Muscle of leg (tissue), 11 donors: ENCODE measurements around the gene OLFM1. TPM values are rescaled to one million over a fixed set of nuclear protein-coding genes. Genes with fewer than 3 reads are reported as not detected.
"Not testable (repeated sequence)": the region's sequence is repeated elsewhere in the genome, so short reads cannot be mapped to it uniquely, and the experiment has no call there.

Experiments used
- DNase-seq: peaks from one replicate; pipeline ENCODE4 v3.0.0; 2013
- H3K27ac ChIP-seq: one replicate; pipeline ENCODE4 v1.5.1; 2013; ENCODE audit warnings: mild to moderate bottlenecking, low read length, control low read depth
- H3K27me3 ChIP-seq: one replicate; pipeline ENCODE4 v1.6.1; 2013; ENCODE audit warnings: low read length; ENCODE audit not compliant: control insufficient read depth, insufficient read depth
- H3K36me3 ChIP-seq: one replicate; pipeline ENCODE4 v1.6.1; 2013; ENCODE audit warnings: low read length; ENCODE audit not compliant: control insufficient read depth, insufficient read depth
- H3K4me1 ChIP-seq: one replicate; pipeline ENCODE4 v1.6.1; 2013; ENCODE audit warnings: low read length; ENCODE audit not compliant: control insufficient read depth, insufficient read depth
- H3K4me3 ChIP-seq: one replicate; pipeline ENCODE4 v1.5.1; 2013; ENCODE audit warnings: low read length, control low read depth
- H3K9me3 ChIP-seq: replicated peaks from 2 replicates; pipeline ENCODE4 v1.6.1; 2013; ENCODE audit warnings: low read depth, low read length; ENCODE audit not compliant: control insufficient read depth
- WGBS: methylation state at CpG from one replicate; pipeline ENCODE4 v1.1.5; 2013; ENCODE audit warnings: missing lambda C conversion rate; ENCODE audit not compliant: insufficient coverage; 5-methylcytosine and 5-hydroxymethylcytosine counted together
- polyA plus RNA-seq, 8 donors: library from polyadenylated mRNA; unstranded; fragments of 120-200 nt; gene quantifications; one replicate each; pipeline versions ENCODE4 v1.2.1 to v1.2.3, GENCODE V29; 2013; ENCODE audit warnings: inconsistent platforms in 1 of 8, low replicate concordance in 1 of 8; ENCODE audit not compliant: insufficient read length in 8 of 8, insufficient read depth in 1 of 8
- total RNA-seq: library from RNA; stranded (reverse); fragments of 120-200 nt; gene quantifications from one replicate; pipeline ENCODE4 v1.2.4, GENCODE V29; 2013

Gene OLFM1
- total and polyA plus RNA-seq, 9 donors = 3.2 to 7.4 (median 4.7) TPM

GRCh38 chr9:135056541-135056940 is 30.9 kb upstream of the OLFM1 start:
- peaks cover 2% of the 10 kb centered on the region for H3K9me3 ChIP-seq
- no peak for DNase-seq
- no peak overlapping the region for H3K27ac ChIP-seq
- WGBS = no CpG with 5 or more reads among the region's 3 CpGs
- H3K27me3 ChIP-seq = peaks cover 16% of the 10 kb centered on the region
- H3K4me3 ChIP-seq = no peak overlapping the region
- no peaks in the 10 kb centered on the region for H3K4me1 ChIP-seq
- H3K36me3 ChIP-seq = no peaks in the 10 kb centered on the region

- Histone ChIP-seq H3K9me3 (no peaks in the 10 kb centered on the region), H3K27ac (no peak overlapping the region), H3K36me3 (no peaks in the 10 kb centered on the region), H3K4me1 (no peaks in the 10 kb centered on the region), H3K27me3 (peaks cover 17% of the 10 kb centered on the region), H3K4me3 (no peak overlapping the region)
- 55% methylated on average over 3 of the region's 5 CpGs for WGBS
- no peak for DNase-seq
Measured at GRCh38 chr9:135060461-135061116, 26.9 kb upstream of the OLFM1 start.

- H3K36me3 ChIP-seq = no peaks in the 10 kb centered on the region
- H3K27ac ChIP-seq = no peak overlapping the region
- H3K4me1 ChIP-seq = no peaks in the 10 kb centered on the region
- WGBS = 77% methylated on average over 12 of the region's 12 CpGs
- no peaks in the 10 kb centered on the region for H3K9me3 ChIP-seq
- H3K4me3 ChIP-seq = no peak overlapping the region
- DNase-seq = no peak
- peaks cover 17% of the 10 kb centered on the region for H3K27me3 ChIP-seq
Measured at GRCh38 chr9:135061441-135061840, 26.0 kb upstream of the OLFM1 start.

- no peaks in the 10 kb centered on the region for H3K4me1 ChIP-seq
- no peaks in the 10 kb centered on the region for H3K9me3 ChIP-seq
- H3K36me3 ChIP-seq = no peaks in the 10 kb centered on the region
- H3K4me3 ChIP-seq = no peak overlapping the region
- peaks cover 17% of the 10 kb centered on the region for H3K27me3 ChIP-seq
- H3K27ac ChIP-seq = no peak overlapping the region
- WGBS = 78% methylated on average over 2 of the region's 5 CpGs
- no peak for DNase-seq
Measured at GRCh38 chr9:135062254-135062653, 25.2 kb upstream of the OLFM1 start.

GRCh38 chr9:135063466-135063865 is 24.0 kb upstream of the OLFM1 start:
- not testable (repeated sequence) for H3K27ac ChIP-seq, H3K36me3 ChIP-seq, H3K9me3 ChIP-seq, H3K4me3 ChIP-seq, DNase-seq, H3K4me1 ChIP-seq
- WGBS = 75% methylated on average over 3 of the region's 4 CpGs
- peaks cover 28% of the 10 kb centered on the region for H3K27me3 ChIP-seq

GRCh38 chr9:135063888-135064287 is 23.6 kb upstream of the OLFM1 start:
- H3K36me3 ChIP-seq, H3K4me3 ChIP-seq, H3K9me3 ChIP-seq, H3K27ac ChIP-seq, H3K4me1 ChIP-seq, DNase-seq: not testable (repeated sequence)
- WGBS = 65% methylated on average over 4 of the region's 4 CpGs
- peaks cover 31% of the 10 kb centered on the region for H3K27me3 ChIP-seq

- Histone ChIP-seq H3K4me1 (no peaks in the 10 kb centered on the region), H3K4me3 (no peak overlapping the region), H3K27me3 (peaks cover 44% of the 10 kb centered on the region), H3K9me3 (no peaks in the 10 kb centered on the region), H3K36me3 (no peaks in the 10 kb centered on the region), H3K27ac (no peak overlapping the region)
- 83% methylated on average over 4 of the region's 4 CpGs for WGBS
- no peak for DNase-seq
Measured at GRCh38 chr9:135065151-135065550, 22.3 kb upstream of the OLFM1 start.

GRCh38 chr9:135065804-135066203 is 21.7 kb upstream of the OLFM1 start:
- H3K4me1 ChIP-seq = no peaks in the 10 kb centered on the region
- no peak overlapping the region for H3K27ac ChIP-seq
- WGBS = 74% methylated on average over 3 of the region's 4 CpGs
- peaks cover 45% of the 10 kb centered on the region for H3K27me3 ChIP-seq
- no peak for DNase-seq
- no peaks in the 10 kb centered on the region for H3K9me3 ChIP-seq
- H3K4me3 ChIP-seq = no peak overlapping the region
- H3K36me3 ChIP-seq = no peaks in the 10 kb centered on the region

GRCh38 chr9:135066291-135066690 is 21.2 kb upstream of the OLFM1 start:
- H3K4me1 ChIP-seq = no peaks in the 10 kb centered on the region

GRCh38 chr9:135067096-135067710 is 20.3 kb upstream of the OLFM1 start:
- peaks cover 43% of the 10 kb centered on the region for H3K27me3 ChIP-seq
- H3K4me1 ChIP-seq = no peaks in the 10 kb centered on the region
- WGBS = 82% methylated on average over 12 of the region's 20 CpGs

More at GRCh38 chr9:135066291-135066690, 21.2 kb upstream of the OLFM1 start:
- H3K27ac ChIP-seq = no peak overlapping the region
- DNase-seq = no peak
- peaks cover 46% of the 10 kb centered on the region for H3K27me3 ChIP-seq
- no peaks in the 10 kb centered on the region for H3K9me3 ChIP-seq
- no peaks in the 10 kb centered on the region for H3K36me3 ChIP-seq
- 50% methylated on average over 1 of the region's 7 CpGs for WGBS
- no peak overlapping the region for H3K4me3 ChIP-seq

More at GRCh38 chr9:135067096-135067710, 20.3 kb upstream of the OLFM1 start:
- Histone ChIP-seq H3K4me3 (no peak overlapping the region), H3K9me3 (no peaks in the 10 kb centered on the region), H3K27ac (no peak overlapping the region), H3K36me3 (no peaks in the 10 kb centered on the region)
- no peak for DNase-seq
